GM18517 (cell line): ENCODE results near the gene PCGF3.

ENCODE experiments used
- ATAC-seq: cut with Tn5 transposase; IDR thresholded peaks from one replicate; pipeline ENCODE4 v1.9.1; 2021; ENCODE audit warnings: mild to moderate bottlenecking, moderate library complexity; ENCODE audit not compliant: unreplicated experiment

The PCGF3 gene, protein sequence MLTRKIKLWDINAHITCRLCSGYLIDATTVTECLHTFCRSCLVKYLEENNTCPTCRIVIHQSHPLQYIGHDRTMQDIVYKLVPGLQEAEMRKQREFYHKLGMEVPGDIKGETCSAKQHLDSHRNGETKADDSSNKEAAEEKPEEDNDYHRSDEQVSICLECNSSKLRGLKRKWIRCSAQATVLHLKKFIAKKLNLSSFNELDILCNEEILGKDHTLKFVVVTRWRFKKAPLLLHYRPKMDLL

DNA sequence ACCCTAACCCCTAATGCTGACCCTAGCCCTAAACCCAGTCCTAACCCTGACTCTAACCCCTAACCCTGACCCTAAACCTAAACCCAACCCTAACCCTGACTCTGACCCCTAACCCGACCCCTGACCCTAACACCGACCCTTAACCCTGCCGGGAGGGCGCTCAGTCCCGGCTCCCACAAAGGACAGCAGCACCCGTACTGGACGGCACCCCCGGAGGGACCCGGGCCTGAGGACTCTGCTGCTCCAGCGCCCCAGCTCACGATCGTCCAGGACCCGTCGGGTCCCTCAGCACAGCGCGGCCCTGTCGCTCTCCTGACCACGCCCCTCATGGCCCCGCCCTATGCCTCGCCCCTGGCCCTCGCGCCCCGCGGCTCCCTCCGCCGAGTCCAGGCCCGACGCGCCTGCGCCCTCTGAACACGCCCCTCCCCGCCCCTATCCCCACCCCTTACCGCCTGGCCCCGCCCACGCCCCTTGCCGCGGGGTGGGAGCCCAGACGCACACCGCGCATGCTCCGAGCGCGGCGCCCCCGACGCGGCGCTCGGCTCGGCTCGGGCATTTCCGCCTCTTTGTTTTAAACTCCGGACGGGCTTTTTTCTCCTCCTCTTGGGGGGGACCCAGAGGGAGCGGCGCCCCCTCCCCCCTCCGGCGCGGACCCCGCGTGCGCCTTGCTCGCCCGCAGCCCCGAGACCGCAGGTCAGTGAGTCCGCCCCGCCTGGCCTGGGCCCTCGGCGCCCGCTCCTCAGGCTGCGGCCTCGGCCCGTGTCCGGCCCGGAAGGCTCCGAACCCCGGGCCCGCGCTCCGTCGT is at the start of gene PCGF3:
TSS of gene PCGF3 (plus strand) at position 555 of the 805 bp plus-strand sequence. CDS start 27,849 bp downstream, outside the sequence.
- ATAC-seq, result peak; percentile 82

DNA sequence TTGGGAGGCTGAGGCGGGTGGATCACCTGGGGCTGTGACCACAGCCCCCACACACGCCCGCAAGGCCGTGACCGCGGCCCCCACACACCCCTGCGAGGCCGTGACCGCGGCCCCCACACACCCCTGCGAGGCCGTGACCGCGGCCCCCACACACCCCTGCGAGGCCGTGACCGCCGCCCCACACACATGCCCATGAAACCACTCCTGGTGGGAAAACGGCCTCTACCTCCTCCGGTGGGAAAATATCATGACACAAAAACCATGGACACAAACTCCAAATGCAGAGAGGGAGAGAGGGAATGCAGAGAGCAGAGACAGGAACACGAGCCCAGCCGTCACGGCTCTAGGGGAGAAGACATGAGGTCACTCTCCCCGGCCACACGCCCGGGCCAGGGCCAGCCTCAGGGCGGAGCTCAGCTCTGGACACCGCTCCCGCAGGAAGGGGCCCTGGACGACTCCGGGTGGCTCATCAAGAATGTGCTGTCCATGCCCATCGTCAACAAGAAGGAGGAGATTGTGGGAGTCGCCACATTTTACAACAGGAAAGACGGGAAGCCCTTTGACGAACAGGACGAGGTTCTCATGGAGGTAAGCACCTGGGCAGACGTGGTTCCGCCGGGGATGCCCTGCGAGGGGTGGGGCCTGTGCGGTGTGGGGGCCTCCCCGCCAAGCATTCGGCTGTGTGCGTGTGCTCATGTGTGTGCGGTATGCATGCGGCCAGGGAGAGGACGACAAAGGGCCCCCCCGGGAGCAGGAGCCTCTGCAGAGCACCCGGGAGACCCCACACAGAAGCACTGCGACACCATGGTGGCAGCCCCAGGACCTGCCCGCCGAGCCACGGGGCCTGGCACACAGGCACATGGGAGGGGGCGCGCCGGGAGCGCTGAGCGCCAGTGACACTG is 48.9 kb upstream of the PCGF3 start:
- ATAC-seq, result no peak

DNA sequence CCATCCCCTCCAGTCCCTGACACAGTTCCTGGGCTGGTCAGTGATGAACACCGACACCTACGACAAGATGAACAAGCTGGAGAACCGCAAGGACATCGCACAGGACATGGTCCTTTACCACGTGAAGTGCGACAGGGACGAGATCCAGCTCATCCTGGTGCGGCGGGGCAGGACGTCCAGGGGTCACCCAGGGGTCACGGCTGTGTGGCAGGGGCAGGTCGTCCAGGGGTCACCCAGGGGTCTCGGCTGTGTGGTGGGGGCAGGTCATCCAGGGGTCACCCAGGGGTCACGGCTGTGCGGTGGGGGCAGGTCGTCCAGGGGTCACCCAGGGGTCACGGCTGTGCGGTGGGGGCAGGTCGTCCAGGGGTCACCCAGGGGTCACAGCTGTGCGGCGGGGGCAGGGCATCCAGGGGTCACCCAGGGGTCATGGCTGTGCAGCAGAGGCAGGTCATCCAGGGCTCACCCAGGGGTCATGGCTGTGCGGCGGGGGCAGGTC is 48.2 kb upstream of the PCGF3 start:
- ATAC-seq, result no peak

DNA sequence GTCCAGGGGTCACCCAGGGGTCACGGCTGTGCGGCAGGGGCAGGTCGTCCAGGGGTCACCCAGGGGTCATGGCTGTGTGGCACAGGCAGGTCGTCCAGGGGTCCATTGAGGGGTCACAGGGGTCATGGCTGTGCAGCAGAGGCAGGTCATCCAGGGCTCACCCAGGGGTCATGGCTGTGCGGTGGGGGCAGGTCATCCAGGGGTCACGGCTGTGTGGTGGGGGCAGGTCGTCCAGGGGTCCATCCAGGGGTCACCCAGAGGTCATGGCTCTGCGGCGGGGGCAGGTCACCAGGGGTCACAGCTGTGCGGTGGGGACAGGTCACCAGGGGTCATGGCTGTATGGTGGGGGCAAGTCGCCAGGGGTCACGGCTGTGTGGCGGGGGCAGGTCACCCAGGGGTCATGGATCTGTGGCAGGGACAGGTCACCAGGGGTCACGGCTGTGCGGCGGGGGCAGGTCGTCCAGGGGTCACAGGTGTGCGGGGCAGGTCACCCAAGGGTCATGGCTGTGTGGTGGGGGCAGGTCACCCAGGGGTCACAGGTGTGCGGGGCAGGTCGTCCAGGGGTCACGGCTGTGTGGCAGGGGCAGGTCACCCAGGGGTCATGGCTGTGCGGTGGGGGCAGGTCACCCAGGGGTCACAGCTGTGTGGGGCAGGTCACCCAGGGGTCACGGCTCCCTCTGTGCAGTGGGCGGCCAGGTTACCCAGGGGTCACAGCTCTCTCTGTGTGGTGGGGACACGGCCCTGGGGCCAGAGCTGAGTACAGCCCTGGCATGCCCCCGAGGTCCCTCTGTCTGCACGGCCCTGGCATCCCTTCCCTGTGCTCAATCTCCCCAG is 47.6 kb upstream of the PCGF3 start:
- ATAC-seq, result no peak

DNA sequence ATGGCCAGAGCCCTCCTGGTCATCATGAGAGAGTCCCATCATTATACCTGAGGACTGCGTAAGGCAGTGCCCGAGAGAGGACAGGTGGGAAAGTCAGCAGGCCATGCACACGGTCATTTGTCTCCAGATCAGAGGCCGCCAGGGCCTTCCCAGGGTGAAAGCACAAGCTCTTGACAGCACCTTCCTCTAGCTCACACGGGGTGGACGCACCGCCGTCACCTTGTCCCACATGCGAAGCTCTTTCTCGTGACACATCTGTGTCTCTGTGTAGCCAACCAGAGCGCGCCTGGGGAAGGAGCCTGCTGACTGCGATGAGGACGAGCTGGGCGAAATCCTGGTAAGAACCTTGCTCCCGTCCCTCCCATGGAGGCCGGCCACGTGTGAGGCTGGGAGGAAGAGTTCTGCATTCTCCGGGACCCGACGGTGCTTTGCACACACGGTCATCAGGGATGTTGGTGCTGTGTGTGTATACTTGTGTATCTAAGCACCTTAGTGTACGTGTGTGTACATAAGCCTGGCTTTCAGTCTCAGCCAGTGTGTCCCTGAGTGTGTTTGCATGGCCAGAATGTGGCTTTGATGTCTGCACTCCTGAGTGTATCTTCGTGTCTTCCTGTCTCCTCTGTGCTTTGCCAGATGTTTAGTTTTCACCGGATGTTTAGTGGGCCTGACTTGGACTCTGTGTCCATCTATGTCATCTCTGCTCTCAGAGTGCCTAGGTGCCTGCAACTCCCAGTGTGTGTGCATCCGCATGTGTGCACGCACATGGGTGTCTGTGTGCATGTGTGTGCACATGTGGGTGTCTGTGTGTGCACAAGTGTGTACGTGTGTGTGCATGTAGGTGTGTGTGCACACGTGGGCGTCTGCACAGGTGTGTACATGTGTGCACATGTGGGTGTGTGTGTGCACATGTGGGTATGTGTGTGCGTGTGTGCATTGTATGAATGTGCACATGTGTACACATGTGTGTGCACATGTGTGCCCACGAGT is 46.7 kb upstream of the PCGF3 start:
- ATAC-seq, result no peak

DNA sequence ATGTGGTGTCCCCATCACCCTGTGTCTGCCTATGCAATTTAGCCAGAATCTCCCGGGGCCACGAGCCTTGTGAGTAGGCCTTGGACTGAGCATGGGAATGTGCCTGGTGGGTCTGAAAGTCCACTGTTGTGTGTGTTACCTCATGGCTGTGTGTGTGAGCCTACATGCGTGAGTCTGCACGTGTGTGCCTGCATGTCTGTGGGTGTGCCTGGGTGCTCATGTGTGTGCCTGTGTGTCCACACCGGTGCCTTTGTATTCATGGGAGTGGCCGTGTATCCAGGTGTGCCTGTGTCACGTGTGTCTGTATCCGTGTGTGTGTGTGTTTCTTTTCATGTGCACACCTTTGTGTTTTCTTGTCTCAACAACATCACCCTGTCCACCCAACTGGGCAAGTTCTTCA is 45.8 kb upstream of the PCGF3 start:
- no peak for ATAC-seq

DNA sequence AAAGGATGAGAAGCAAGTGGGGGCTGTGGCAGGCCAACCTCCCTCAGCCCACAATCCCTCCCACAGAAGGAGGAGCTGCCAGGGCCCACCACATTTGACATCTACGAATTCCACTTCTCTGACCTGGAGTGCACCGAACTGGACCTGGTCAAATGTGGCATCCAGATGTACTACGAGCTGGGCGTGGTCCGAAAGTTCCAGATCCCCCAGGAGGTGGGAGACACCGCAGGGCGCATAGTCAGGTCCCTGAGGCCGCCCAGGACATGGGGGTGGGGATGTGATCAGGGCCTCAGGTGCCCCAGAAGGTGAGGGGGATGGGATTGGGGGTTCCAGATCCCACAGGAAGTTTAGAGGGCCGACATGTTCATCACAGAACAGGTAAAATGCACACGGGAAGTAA is 45.2 kb upstream of the PCGF3 start:
- ATAC-seq, result no peak

DNA sequence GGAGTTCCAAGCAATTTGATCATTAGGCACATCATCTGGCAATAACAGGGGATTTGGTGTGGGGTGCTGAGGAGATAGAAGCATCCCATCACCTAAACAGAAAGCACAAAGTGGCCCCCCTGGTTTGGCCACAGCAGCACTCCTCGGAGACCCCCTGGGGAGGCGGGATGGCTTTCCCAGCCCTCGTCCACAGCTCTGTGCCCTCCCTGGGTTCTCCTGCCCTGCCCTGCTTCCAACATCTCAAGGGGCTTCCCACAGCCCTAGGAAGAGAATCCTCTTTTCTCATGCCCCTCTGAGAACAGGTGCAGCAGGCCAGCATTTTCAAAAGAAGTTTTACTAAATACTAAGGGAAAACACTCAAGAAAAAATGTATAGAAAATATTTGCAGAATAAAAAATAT is 44.4 kb upstream of the PCGF3 start:
- ATAC-seq, result no peak

DNA sequence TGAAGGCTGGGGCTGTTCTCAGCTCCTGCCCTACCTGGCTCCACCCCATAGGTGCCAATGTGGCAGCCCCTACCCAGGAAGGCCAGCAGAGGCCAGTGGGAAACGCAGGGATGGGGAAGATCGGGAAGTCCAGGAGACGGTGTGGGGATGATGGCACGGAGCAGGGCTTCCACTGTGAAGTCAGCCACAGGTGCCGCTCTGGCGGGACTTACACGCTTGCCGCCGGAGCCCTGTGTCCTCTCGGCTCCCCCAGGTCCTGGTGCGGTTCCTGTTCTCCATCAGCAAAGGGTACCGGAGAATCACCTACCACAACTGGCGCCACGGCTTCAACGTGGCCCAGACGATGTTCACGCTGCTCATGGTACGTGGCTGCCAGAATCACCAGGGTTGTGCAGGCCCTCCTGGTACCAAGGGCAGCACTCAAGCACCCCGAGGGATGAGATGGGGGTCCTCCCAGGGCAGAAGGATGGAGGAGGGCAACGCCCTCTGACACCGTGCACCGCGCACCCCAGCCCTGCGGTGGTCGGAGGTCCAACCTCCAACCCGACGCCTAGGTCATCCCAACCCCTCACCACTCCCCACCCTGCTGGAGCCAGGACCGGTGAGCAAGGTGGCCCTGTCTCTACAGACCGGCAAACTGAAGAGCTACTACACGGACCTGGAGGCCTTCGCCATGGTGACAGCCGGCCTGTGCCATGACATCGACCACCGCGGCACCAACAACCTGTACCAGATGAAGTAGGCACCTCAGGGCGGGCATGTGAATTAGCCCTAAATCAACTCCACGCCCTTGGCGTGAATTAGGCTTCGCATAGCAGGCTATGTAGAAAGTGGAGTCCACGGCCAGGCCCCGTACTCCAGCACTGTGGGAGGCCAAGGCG is 43.5 kb upstream of the PCGF3 start:
- ATAC-seq, result no peak

DNA sequence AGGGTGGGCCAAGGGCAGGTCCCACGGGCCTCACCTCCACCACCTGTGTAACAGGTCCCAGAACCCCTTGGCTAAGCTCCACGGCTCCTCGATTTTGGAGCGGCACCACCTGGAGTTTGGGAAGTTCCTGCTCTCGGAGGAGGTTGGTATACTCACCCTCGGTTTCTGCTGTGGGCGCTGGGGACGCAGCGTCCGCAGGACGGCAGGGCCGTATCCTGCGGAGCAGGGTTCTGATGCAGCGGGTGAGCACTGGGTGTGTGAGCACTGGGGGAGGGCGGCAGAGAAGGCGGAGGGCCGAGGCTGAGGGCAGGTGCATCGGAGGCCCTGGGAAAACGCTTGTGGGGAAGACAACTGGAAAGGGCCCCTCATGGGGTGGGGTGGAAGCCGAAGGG is 42.6 kb upstream of the PCGF3 start:
- no peak for ATAC-seq

DNA sequence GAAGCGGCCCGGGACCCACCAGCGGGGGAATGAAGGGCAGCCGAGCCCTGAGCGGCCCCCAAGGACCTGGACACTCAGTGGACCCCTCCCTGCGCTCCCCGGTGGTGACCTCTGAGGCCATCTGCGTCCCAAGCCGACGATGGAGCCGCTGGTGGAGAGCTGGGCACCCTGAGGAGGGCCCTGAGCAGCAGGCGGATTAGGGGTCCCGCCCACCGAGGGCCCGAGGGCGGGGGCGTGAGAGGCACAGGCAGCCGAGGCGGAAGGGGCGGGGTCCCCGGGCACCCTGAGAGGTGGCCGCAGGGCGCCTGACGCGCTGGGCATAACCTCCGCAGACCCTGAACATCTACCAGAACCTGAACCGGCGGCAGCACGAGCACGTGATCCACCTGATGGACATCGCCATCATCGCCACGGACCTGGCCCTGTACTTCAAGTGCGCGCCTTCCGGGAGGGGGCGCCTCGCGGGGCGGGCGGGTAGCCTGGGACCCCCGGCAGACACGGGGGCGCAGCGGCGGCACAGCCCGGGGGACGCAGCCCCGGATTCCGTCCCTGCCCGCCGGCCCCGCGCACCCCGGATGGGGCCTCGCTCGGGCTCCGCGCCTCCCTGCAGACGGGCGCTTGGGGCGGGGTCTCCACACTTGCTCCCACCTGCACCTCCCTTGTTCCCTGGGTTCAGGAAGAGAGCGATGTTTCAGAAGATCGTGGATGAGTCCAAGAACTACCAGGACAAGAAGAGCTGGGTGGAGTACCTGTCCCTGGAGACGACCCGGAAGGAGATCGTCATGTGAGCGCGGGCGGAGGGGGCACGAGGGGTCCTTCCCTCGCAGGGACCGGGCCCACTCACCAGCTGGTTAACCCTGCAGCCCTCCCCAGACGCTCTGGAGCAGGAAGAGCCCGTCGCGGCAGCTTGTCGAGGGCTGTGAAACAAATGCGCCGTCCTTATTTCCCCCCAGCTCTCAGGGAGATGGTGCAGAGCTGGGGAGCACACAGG is 41.9 kb upstream of the PCGF3 start:
- peak; percentile 50 for ATAC-seq

DNA sequence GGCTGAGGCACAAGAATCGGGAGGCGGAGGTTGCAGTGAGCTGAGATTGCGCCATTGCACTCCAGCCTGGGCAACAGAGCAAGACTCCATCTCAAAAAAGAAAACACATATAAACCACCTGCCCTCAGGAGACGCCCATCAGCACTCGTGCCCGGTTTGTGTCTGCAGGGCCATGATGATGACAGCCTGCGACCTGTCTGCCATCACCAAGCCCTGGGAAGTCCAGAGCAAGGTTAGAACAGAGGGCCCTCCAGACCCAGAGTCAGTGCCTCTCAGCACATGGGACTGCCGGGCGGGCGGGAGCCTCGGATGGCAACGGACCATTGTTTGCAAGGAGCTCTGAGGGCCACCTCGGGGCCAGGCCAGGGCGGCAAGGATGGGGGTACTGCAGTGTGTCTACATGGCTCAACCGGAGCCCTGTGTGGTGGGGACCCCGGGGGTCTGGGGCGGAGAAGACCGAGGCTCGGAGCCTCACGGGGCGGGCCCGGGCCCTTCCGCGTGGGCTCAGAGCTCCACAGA is 40.9 kb upstream of the PCGF3 start:
- no peak for ATAC-seq

DNA sequence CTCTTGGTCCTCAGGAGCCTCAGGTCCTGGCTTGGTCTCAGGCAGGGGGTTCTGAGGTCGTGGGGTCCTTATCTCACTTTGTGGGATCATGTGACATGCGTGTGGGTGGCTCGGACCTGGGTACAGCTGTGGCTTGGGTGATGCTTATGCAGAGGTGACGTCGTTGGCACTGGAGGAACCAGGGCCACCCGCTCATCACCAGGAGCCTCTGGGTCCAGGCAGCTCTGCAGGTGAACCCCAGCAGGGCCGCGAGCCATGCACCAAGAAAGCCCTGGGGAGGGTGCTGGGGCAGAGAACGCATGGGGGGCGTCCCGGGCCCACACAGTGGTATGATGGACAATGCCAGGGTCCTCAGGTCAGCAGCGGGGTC is 40.3 kb upstream of the PCGF3 start:
- ATAC-seq, result no peak

DNA sequence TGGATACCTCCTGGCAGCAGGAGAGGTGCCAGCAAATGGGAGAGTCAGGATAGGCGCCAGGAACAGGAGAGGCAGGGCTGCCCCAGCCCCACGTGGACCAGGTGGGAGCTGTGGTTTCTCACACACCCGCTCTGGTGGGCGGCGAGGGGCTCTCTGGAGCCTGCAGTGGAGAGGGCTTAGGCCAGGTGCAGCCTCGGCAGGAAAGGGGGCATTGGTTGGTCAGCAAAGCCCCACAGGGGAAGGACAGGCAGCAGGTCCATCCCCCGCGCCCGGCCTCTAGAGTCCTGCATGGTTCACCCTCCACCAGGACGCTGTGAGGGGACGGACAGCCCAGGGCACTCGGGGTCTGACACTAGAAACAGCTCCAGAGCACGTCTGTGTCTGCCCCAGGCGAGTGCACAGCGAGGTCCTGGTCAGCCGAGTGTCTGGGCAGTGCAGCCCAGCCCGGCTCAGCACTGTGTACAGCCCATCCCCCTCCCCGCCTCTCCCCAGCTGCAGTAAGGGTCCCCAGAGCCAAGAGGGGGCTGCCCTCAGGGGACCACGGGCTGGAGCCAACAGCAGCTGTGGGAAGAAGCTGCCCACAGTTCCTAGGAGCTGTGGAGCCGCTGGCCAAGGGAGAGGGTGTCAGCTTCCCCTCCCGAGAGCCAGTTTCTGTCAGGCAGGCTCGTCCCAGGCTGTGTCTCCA is 39.7 kb upstream of the PCGF3 start:
- no peak for ATAC-seq

DNA sequence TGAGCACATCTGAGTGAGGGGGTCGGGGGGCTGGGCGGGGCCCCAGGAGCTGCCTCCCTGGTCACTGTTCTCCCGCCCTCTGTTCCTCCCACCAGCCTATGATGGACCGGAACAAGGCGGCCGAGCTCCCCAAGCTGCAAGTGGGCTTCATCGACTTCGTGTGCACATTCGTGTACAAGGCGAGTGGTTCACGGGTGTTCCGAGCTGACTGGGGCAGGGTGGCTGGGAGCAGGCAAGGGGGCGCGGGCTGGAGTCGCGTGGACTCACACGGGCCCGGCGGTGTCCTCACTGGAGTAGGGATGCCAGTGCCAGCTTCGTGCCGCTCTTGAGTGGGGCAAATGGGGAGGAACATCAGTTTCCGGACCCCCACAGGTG is 39.2 kb upstream of the PCGF3 start:
- ATAC-seq, result no peak

DNA sequence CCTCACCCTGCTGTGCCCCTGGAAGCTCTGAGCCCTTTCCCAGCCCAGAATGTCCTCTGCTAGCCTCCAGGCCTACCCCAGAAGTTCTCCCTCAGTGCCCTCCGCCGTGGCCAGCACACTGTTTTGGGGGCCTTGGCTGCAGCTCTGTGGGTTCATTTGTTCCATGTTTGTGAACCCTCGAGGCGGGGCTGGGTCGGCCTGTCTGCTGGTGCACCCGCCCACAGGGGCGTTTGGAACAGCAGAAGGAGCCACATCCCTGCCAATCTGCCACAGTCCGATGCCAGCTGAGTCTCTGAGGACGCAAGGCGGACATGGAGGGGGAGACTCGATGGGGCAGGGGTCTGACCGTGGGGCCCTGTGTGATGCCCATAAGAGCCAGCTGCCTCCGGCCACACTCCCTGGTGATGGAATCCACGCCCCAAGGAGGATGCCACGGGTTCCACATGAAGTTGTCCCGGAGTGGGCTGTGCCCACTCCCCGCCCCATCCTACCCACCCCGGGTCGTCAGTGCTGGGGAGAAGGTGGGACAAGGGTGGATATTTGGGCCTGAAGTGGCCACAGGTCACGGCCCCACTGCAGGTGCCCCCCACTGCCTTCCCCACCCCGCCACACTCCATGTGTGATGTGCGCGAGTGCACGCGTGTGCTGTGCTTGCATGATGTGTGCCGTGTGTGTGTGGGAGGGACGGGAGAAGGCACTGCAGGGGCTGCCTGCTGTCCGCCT is 38.6 kb upstream of the PCGF3 start:
- ATAC-seq, result no peak
